Mesangial cell (primary cell): ENCODE results near the gene MDH1. TPM values are rescaled to one million over a fixed set of nuclear protein-coding genes. Genes with fewer than 3 reads are reported as not detected.

Source experiments
- total RNA-seq: library from RNA; depleted of rRNA; stranded (reverse); fragments of >200 nt; gene quantifications from 2 replicates; pipeline ENCODE4 v1.2.3, GENCODE V29; 2015

Gene MDH1
- 114 and 119 TPM in 2 replicates for total RNA-seq

DNA sequence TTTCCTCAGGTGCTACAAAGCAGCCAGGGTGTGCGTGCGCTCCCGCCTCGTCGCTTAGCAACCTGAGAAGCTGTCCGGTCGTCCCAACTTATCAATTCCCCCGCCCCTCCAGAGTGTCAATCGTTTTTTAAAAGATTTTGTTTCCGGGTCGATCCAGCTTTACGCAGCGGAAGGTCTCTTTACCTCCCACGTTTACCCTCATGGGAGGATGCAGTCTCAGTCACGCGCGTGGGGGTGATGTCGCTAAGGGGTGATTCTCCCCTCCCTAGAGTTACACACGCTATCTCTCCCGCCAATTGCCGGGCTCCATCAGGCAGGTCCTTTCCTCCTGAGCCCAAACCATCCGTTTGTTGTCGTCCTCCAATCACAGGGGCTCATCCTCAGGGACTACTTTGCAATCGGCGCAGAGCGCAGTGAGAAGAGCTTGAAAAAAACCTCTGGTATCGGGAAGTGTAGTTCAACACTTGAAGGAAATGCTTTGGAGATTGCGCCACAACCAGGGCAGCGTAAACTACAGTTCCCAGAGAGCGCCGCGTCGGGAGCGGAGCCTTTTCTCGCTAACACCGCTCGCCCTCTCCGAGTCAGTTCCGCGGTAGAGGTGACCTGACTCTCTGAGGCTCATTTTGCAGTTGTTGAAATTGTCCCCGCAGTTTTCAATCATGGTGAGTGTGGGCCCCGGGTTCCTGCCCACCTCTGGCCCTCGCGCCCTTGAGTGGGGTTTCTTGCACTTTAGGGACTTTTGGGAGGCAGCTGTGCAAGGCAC, at the start of gene MDH1, which contains the start of gene WDPCP:
TSS of gene MDH1 (plus strand) at position 579 of the 763 bp plus-strand sequence. CDS start at position 660, 81 bp downstream.
TSS of gene WDPCP (minus strand) at position 93 of the 763 bp plus-strand sequence. CDS start 206 bp downstream, outside the sequence.

Other genes with a start within 250 kb of the MDH1 start
- 4.7 TPM in 2 replicates for gene WDPCP, start 486 bp upstream of the MDH1 start, total RNA-seq